H9 (cell line): ENCODE data around the gene BEST1. TPM values are rescaled to one million over a fixed set of nuclear protein-coding genes. Genes with fewer than 3 reads are reported as not detected.
A peak's percentile ranks its signal among the peaks of the same experiment; 100 is the strongest.

Experiments used
- DNase-seq: peaks from one replicate; pipeline ENCODE4 v3.0.0-alpha.2; 2017
- H2AFZ ChIP-seq: one replicate; pipeline ENCODE4 v1.6.1; 2013; ENCODE audit warnings: mild to moderate bottlenecking, low read length, control low read depth, moderate library complexity
- H2AK5ac ChIP-seq: 2 replicates; pipeline ENCODE4 v1.6.1; 2013; ENCODE audit warnings: low read length, control low read depth, mixed read lengths; ENCODE audit not compliant: insufficient read length
- H2BK120ac ChIP-seq: one replicate; pipeline ENCODE4 v1.6.1; 2013; ENCODE audit warnings: low read depth, mild to moderate bottlenecking, low read length, control low read depth, inconsistent platforms; ENCODE audit not compliant: poor library complexity, severe bottlenecking
- H2BK12ac ChIP-seq: 2 replicates; pipeline ENCODE4 v1.6.1; 2013; ENCODE audit warnings: low read length, control low read depth, mixed read lengths, low read depth; ENCODE audit not compliant: insufficient read length
- H2BK15ac ChIP-seq: 2 replicates; pipeline ENCODE4 v1.6.1; 2013; ENCODE audit warnings: low read depth, low read length, control low read depth
- H2BK20ac ChIP-seq: one replicate; pipeline ENCODE4 v1.6.1; 2013; ENCODE audit warnings: low read depth, mild to moderate bottlenecking, low read length, control low read depth, inconsistent platforms; ENCODE audit not compliant: poor library complexity, severe bottlenecking
- H2BK5ac ChIP-seq: 2 replicates; pipeline ENCODE4 v1.6.1; 2013; ENCODE audit warnings: low read length, control low read depth, mixed read lengths; ENCODE audit not compliant: insufficient read length
- H3K14ac ChIP-seq: 2 replicates; pipeline ENCODE4 v1.6.1; 2013; ENCODE audit warnings: low read length, control low read depth; ENCODE audit not compliant: insufficient read depth
- H3K18ac ChIP-seq: 2 replicates; pipeline ENCODE4 v1.6.1; 2013; ENCODE audit warnings: low read depth, mild to moderate bottlenecking, mixed read lengths, low read length, control low read depth; ENCODE audit not compliant: insufficient read length
- H3K23ac ChIP-seq: 2 replicates; pipeline ENCODE4 v1.6.1; 2013; ENCODE audit warnings: low read length, control low read depth, mixed read lengths, low read depth; ENCODE audit not compliant: insufficient read length
- H3K23me2 ChIP-seq: 2 replicates; pipeline ENCODE4 v1.6.1; 2013; ENCODE audit warnings: low read depth, mild to moderate bottlenecking, mixed read lengths, low read length, control low read depth; ENCODE audit not compliant: insufficient read length, poor library complexity, severe bottlenecking
- H3K27ac ChIP-seq: 2 replicates; pipeline ENCODE4 v1.5.1; 2013; ENCODE audit warnings: low read length, control low read depth, mixed read lengths, low read depth; ENCODE audit not compliant: insufficient read length
- H3K27me3 ChIP-seq: 2 replicates; pipeline ENCODE4 v1.6.1; 2013; ENCODE audit warnings: low read length, control low read depth, inconsistent platforms; ENCODE audit not compliant: insufficient read depth
- H3K4ac ChIP-seq: 2 replicates; pipeline ENCODE4 v1.6.1; 2013; ENCODE audit warnings: low read depth, mild to moderate bottlenecking, control low read depth, inconsistent platforms, low read length, moderate library complexity
- H3K4me1 ChIP-seq: 2 replicates; pipeline ENCODE4 v1.6.1; 2013; ENCODE audit warnings: low read length, control low read depth, inconsistent platforms; ENCODE audit not compliant: insufficient read depth
- H3K4me2 ChIP-seq: 2 replicates; pipeline ENCODE4 v1.6.1; 2013; ENCODE audit warnings: low read length, control low read depth, mixed read lengths; ENCODE audit not compliant: insufficient read length, insufficient read depth
- H3K56ac ChIP-seq: 2 replicates; pipeline ENCODE4 v1.6.1; 2013; ENCODE audit warnings: low read depth, mild to moderate bottlenecking, mixed read lengths, low read length, control low read depth; ENCODE audit not compliant: insufficient read length
- H3K79me1 ChIP-seq: 2 replicates; pipeline ENCODE4 v1.6.1; 2013; ENCODE audit warnings: low read depth, mild to moderate bottlenecking, moderate library complexity, low read length, control low read depth, inconsistent platforms; ENCODE audit not compliant: insufficient read depth, poor library complexity, severe bottlenecking
- H3K79me2 ChIP-seq: 2 replicates; pipeline ENCODE4 v1.6.1; 2013; ENCODE audit warnings: low read length, control low read depth, inconsistent platforms; ENCODE audit not compliant: insufficient read depth
- H3K9ac ChIP-seq: 2 replicates; pipeline ENCODE4 v1.6.1; 2013; ENCODE audit warnings: low read length, control low read depth, mixed read lengths; ENCODE audit not compliant: insufficient read length; ENCODE audit errors: extremely low read depth
- H3K9me3 ChIP-seq: one replicate; pipeline ENCODE4 v1.6.1; 2013; ENCODE audit warnings: low read depth, low read length, inconsistent platforms; ENCODE audit not compliant: control insufficient read depth
- H3T11ph ChIP-seq: one replicate; pipeline ENCODE4 v1.6.1; 2013; ENCODE audit warnings: mild to moderate bottlenecking, low read length, control low read depth, inconsistent platforms
- H4K20me1 ChIP-seq: one replicate; pipeline ENCODE4 v1.6.1; 2013; ENCODE audit not compliant: control insufficient read depth, insufficient read length, insufficient read depth
- H4K5ac ChIP-seq: 2 replicates; pipeline ENCODE4 v1.6.1; 2013; ENCODE audit warnings: low read depth, mild to moderate bottlenecking, mixed read lengths, low read length, control low read depth; ENCODE audit not compliant: insufficient read length
- H4K8ac ChIP-seq: replicated peaks from 2 replicates; pipeline ENCODE4 v1.6.1; 2013; ENCODE audit warnings: low read length, control low read depth, mixed read lengths, low read depth; ENCODE audit not compliant: insufficient read length
- H4K91ac ChIP-seq: 2 replicates; pipeline ENCODE4 v1.6.1; 2013; ENCODE audit warnings: low read depth, mild to moderate bottlenecking, moderate library complexity, mixed read lengths, low read length, control low read depth; ENCODE audit not compliant: insufficient read length
- H3K27ac Mint-ChIP-seq, 3 experiments: 2 replicates in 2 of 3; 3 replicates in 1 of 3; pipeline ENCODE4 v1.8.0; 2020 to 2021; ENCODE audit warnings: mixed read lengths in 3 of 3, mild to moderate bottlenecking in 1 of 3, moderate library complexity in 1 of 3
- H3K27me3 Mint-ChIP-seq: 2 replicates; pipeline ENCODE4 v1.8.0; 2021; ENCODE audit warnings: low read depth, mild to moderate bottlenecking, moderate library complexity, mixed read lengths
- H3K36me3 Mint-ChIP-seq, 3 experiments: 2 replicates in 2 of 3; 3 replicates in 1 of 3; pipeline ENCODE4 v1.8.0; 2020 to 2021; ENCODE audit warnings: low read depth in 3 of 3, mixed read lengths in 3 of 3; ENCODE audit not compliant: insufficient read depth in 1 of 3
- H3K4me1 Mint-ChIP-seq, 2 experiments: 2 replicates each; pipeline ENCODE4 v1.8.0; 2020; ENCODE audit warnings: mixed read lengths in 2 of 2
- H3K4me3 Mint-ChIP-seq, 2 experiments: 2 replicates in 1 of 2; 3 replicates in 1 of 2; pipeline ENCODE4 v1.8.0; 2020 to 2021; ENCODE audit warnings: mild to moderate bottlenecking in 2 of 2, mixed read lengths in 2 of 2, moderate library complexity in 1 of 2
- H3K9me3 Mint-ChIP-seq, 2 experiments: 2 replicates in 1 of 2; 3 replicates in 1 of 2; pipeline ENCODE4 v1.8.0; 2020; ENCODE audit warnings: mild to moderate bottlenecking in 2 of 2, mixed read lengths in 2 of 2, moderate library complexity in 1 of 2
- CTCF ChIP-seq: fragments of 200-600 bp; sonication (generic); conservative IDR thresholded peaks from 3 replicates; pipeline ENCODE4 v1.8.0; 2021; ENCODE audit warnings: antibody characterized with exemption, mild to moderate bottlenecking
- WGBS: extraction: QIAGEN DNeasy Blood & Tissue Kit; methylation state at CpG from one replicate; pipeline ENCODE4 v1.1.7; 2013; ENCODE audit warnings: missing lambda C conversion rate, low lambda C conversion rate, mixed read lengths; ENCODE audit not compliant: insufficient read length; ENCODE audit errors: extremely low coverage; 5-methylcytosine and 5-hydroxymethylcytosine counted together
- total RNA-seq: library from RNA; stranded (reverse); gene quantifications from 2 replicates; pipeline ENCODE4 v1.2.1, GENCODE V29; 2021

Gene BEST1
- total RNA-seq, 1 experiment from 2014 or later: 0.24 TPM

DNA sequence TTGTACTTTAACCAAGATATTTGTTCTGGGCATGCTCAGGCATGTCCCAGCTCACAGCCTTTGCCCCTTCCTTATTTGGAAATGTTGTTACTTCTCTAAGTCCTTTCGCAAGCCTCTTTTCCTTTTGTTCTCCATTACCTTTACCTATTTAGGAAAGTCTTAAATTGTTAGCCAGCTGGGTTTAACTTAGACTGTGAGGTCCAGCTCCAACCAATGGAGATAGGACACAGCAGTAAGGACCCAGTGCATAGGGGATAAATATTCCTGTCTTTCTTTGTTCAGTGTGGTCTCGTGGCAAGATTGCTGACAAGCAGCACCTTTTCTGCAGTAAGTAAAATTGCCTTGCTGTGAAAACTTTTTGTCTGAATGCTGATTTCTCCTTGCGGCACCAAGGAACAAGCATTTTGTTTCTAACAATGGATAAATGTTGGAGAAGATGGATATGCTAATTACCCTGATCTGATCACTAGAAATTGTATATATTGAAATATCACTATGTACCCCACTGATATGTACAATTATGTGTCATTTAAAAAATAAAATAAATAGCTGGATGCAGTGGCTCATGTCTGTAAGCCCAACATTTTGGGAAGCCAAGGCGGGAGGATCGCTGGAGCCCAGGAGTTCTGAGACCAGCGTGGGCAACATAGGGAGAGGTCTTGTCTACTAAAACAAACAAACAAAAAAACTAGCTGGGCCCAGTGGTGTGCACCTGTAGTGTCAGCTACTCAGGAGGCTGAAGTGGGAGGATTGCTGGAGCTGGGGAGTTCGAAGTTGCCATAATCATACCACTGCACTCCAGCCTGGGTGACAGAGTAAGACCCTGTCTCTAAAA, 49.2 kb downstream of the BEST1 start:
- Mint-ChIP-seq H3K36me3 (peaks cover 1 to 17% (median 14%) of the 10 kb centered on the region in 3 experiments), H3K9me3 (peaks cover 15 to 18% of the 10 kb centered on the region in 2 experiments), H3K4me1 (peaks cover 13 to 25% of the 10 kb centered on the region in 2 experiments), H3K27ac (peak overlapping the region in 2 of 3 experiments; percentile 93 to 96; a peak in 4 of 7 replicates), H3K4me3 (no peak overlapping the region), H3K27me3 (no peaks in the 10 kb centered on the region)
- Histone ChIP-seq H3T11ph (no peak overlapping the region), H3K9ac (no peak overlapping the region), H3K27me3 (no peaks in the 10 kb centered on the region), H4K20me1 (no peaks in the 10 kb centered on the region), H3K23me2 (no peaks in the 10 kb centered on the region), H3K4ac (no peak overlapping the region), H3K9me3 (no peaks in the 10 kb centered on the region), H2BK120ac (no peak overlapping the region), H3K56ac (no peak overlapping the region), H3K14ac (no peak overlapping the region), H2AK5ac (no peak overlapping the region), H4K91ac (no peak overlapping the region), H4K5ac (no peak overlapping the region), H3K4me2 (no peak overlapping the region), H2BK15ac (no peak overlapping the region), H3K4me1 (no peaks in the 10 kb centered on the region), H3K18ac (no peak overlapping the region), H4K8ac (no peak overlapping the region), H3K27ac (peak overlapping the region; percentile 30), H3K23ac (no peak overlapping the region), H2AFZ (no peak overlapping the region), H2BK20ac (no peak overlapping the region), H3K79me1 (no peaks in the 10 kb centered on the region), H2BK12ac (no peak overlapping the region), H2BK5ac (no peak overlapping the region), H3K79me2 (no peaks in the 10 kb centered on the region)
- no peak for TF ChIP-seq CTCF
- no CpG with 5 or more reads among the region's 7 CpGs for WGBS
- DNase-seq: no peak
